Endodermal cell (in vitro differentiated cells): Measurements from ENCODE around the gene KIF9. TPM values are rescaled to one million over a fixed set of nuclear protein-coding genes. Genes with fewer than 3 reads are reported as not detected.
A peak's percentile ranks its signal among the peaks of the same experiment; 100 is the strongest.

Source experiments
- DNase-seq: peaks from one replicate; pipeline ENCODE4 v3.0.0-alpha.2; 2017
- H3K27ac ChIP-seq: 2 replicates; pipeline ENCODE4 v1.5.1; 2013; ENCODE audit warnings: mild to moderate bottlenecking, low read depth, low read length, moderate library complexity
- H3K27me3 ChIP-seq: 2 replicates; pipeline ENCODE4 v1.6.1; 2013; ENCODE audit warnings: mild to moderate bottlenecking, low read length, moderate library complexity; ENCODE audit not compliant: insufficient read depth, control insufficient read depth, poor library complexity, severe bottlenecking
- H3K36me3 ChIP-seq: 2 replicates; pipeline ENCODE4 v1.7.0; 2013; ENCODE audit warnings: mild to moderate bottlenecking, low read length, moderate library complexity; ENCODE audit not compliant: control insufficient read depth, insufficient read depth
- H3K4me1 ChIP-seq: one replicate; pipeline ENCODE4 v1.7.0; 2013; ENCODE audit warnings: low read length; ENCODE audit not compliant: control insufficient read depth, insufficient read depth
- H3K4me3 ChIP-seq: 2 replicates; pipeline ENCODE4 v1.5.1; 2013; ENCODE audit warnings: mild to moderate bottlenecking, low read length, moderate library complexity
- H3K9ac ChIP-seq: 2 replicates; pipeline ENCODE4 v1.6.1; 2013; ENCODE audit warnings: mild to moderate bottlenecking, low read length, moderate library complexity; ENCODE audit not compliant: poor library complexity, severe bottlenecking; ENCODE audit errors: extremely low read depth
- H3K9me3 ChIP-seq: 2 replicates; pipeline ENCODE4 v1.6.1; 2013; ENCODE audit warnings: mild to moderate bottlenecking, low read length, moderate library complexity; ENCODE audit not compliant: control insufficient read depth
- H3K27ac Mint-ChIP-seq: 2 replicates; pipeline ENCODE4 v1.8.0; 2020; ENCODE audit warnings: mixed read lengths
- H3K27me3 Mint-ChIP-seq: 2 replicates; pipeline ENCODE4 v1.8.0; 2021; ENCODE audit warnings: mild to moderate bottlenecking, mixed read lengths; ENCODE audit not compliant: insufficient read depth
- H3K36me3 Mint-ChIP-seq: 2 replicates; pipeline ENCODE4 v1.8.0; 2020; ENCODE audit warnings: low read depth, mixed read lengths
- H3K4me1 Mint-ChIP-seq: 2 replicates; pipeline ENCODE4 v1.8.0; 2020; ENCODE audit warnings: mixed read lengths
- H3K4me3 Mint-ChIP-seq: 2 replicates; pipeline ENCODE4 v1.8.0; 2020; ENCODE audit warnings: mild to moderate bottlenecking, moderate library complexity, mixed read lengths
- H3K9me3 Mint-ChIP-seq: 2 replicates; pipeline ENCODE4 v1.8.0; 2020; ENCODE audit warnings: mild to moderate bottlenecking, mixed read lengths
- WGBS, 2 experiments: methylation state at CpG; one replicate each; pipeline versions ENCODE4 v1.1.5 to v1.1.7; 2013; ENCODE audit warnings: missing lambda C conversion rate in 2 of 2, mixed read lengths in 1 of 2; ENCODE audit not compliant: insufficient coverage in 1 of 2, insufficient read length in 1 of 2; 5-methylcytosine and 5-hydroxymethylcytosine counted together
- total RNA-seq, 2 donors: library from RNA; stranded (reverse); fragmentation: NEBNext Ultra II Directional in 1 of 2; extraction: Animal tissue kit (Norgen Biotek cat#: 25700) in 1 of 2; gene quantifications; 2 replicates in 1 of 2; 3 replicates in 1 of 2; pipeline ENCODE4 v1.2.1, GENCODE V29; 2021
- TF ChIP-seq, protein P1 (sequence below): fragments of 200-600 bp; sonication (generic); conservative IDR thresholded peaks from 2 replicates; pipeline ENCODE4 v1.5.0; 2021; ENCODE audit warnings: antibody characterized with exemption, mild to moderate bottlenecking

Gene KIF9
- total RNA-seq, 2 donors from 2014 or later: 9.9 TPM

DNA sequence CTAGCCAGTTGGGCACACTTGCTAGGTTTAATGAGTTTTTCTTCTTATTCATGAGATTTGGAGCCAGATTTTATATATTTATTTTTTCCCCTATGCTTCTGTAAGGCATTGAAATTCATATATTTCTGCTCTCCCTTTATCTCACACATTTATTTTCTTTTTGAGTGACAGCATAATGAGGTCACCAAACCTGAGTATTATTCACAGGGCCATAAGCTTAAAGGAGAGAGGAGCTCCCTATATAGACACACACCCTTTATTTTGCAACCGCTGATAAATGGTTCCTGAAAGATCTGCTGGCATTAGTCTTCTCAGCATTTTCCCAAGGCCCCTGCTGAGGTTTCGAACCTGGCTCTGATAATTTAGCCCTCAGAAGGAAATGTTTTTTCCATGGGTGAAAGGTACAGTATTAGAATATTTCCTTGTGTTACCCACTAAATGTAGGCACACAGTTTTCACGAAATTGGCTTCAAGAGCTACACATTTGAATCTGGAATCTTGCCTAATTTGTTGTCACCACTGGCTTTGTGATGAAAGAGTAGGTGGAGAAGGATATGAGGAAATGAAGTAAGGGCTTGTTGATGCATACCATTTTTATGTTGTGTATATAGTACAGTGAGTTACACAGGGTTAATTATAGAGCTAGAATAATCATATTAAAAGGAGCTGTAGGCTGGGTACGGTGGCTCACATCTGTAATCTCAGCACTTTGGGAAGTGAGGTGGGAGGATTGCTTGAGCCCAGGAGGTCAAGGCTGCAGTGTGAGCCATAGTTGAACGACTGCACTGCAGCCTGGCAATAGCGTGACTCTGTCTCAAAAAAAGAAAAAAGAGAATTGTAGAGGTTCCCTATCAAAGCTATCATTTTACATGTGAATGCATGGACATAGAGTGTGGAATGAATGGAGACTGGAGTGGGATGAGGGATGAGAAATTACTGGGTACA lies 6.6 kb upstream of the KIF9 start:
- H3K4me3 ChIP-seq: no peak overlapping the region
- no peaks in the 10 kb centered on the region for H3K9me3 ChIP-seq
- Mint-ChIP-seq H3K27ac (no peak overlapping the region), H3K4me1 (no peaks in the 10 kb centered on the region), H3K9me3 (no peaks in the 10 kb centered on the region), H3K4me3 (no peak overlapping the region), H3K27me3 (no peaks in the 10 kb centered on the region), H3K36me3 (peaks cover 14% of the 10 kb centered on the region)
- TF ChIP-seq, protein P1, sequence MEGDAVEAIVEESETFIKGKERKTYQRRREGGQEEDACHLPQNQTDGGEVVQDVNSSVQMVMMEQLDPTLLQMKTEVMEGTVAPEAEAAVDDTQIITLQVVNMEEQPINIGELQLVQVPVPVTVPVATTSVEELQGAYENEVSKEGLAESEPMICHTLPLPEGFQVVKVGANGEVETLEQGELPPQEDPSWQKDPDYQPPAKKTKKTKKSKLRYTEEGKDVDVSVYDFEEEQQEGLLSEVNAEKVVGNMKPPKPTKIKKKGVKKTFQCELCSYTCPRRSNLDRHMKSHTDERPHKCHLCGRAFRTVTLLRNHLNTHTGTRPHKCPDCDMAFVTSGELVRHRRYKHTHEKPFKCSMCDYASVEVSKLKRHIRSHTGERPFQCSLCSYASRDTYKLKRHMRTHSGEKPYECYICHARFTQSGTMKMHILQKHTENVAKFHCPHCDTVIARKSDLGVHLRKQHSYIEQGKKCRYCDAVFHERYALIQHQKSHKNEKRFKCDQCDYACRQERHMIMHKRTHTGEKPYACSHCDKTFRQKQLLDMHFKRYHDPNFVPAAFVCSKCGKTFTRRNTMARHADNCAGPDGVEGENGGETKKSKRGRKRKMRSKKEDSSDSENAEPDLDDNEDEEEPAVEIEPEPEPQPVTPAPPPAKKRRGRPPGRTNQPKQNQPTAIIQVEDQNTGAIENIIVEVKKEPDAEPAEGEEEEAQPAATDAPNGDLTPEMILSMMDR: no peak
- no peaks in the 10 kb centered on the region for H3K4me1 ChIP-seq
- H3K36me3 ChIP-seq: peaks cover 52% of the 10 kb centered on the region
- H3K9ac ChIP-seq: no peak overlapping the region
- H3K27me3 ChIP-seq: no peaks in the 10 kb centered on the region
- 82% methylated on average over 6 of the region's 6 CpGs for WGBS, 2 experiments
- no peak overlapping the region for H3K27ac ChIP-seq
- DNase-seq: no peak

DNA sequence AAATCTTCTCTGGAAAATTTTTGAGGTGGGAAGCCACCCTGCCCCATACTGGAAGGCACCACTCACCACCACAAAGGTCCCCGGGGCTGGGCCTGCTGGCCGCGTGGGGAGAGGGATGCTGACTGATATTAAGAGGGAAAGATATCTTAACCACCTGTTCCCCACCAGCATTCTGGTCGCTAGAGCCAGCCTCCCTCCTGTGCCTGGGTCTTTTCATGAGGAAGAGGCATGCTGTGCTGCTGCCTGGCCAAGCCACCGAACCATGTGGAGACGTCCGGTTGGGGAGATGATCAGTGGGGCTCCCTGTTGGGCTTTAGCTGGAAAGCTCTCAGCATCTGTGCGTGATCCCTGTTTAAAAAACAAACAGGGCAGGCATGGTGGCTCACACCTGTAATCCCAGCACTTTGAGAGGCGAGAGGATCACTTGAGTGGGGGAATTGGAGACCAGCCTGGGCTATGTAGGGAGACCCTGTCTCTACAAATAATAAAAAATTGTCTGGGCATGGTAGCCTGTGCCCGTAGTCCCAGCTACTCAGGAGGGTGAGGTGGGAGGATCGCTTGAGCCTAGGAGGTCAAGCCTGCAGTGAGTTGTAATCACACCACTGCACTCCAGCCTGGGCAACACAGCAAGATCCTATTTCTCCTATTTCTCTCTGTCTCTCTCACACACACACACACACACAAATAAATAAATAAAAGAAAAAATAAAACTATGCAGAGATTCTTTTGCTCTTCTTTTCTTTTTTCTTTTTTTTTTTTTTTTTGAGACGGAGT lies 1.2 kb upstream of the KIF9 start:
- no peaks in the 10 kb centered on the region for H3K9me3 Mint-ChIP-seq
- H3K4me1 Mint-ChIP-seq: peaks cover 13% of the 10 kb centered on the region
- Histone ChIP-seq H3K36me3 (peaks cover 26% of the 10 kb centered on the region), H3K27ac (no peak overlapping the region), H3K9me3 (no peaks in the 10 kb centered on the region), H3K4me3 (peak overlapping the region; percentile 99), H3K9ac (peak overlapping the region; percentile 97), H3K27me3 (no peaks in the 10 kb centered on the region), H3K4me1 (no peaks in the 10 kb centered on the region)
- H3K36me3 Mint-ChIP-seq: peaks cover 4% of the 10 kb centered on the region
- H3K27me3 Mint-ChIP-seq: no peaks in the 10 kb centered on the region
- TF ChIP-seq, protein P1: no peak
- 41 to 49% methylated on average over 5 to 12 of the region's 12 CpGs for WGBS, 2 experiments
- peak overlapping the region; percentile 99 for H3K27ac Mint-ChIP-seq
- peak overlapping the region; percentile 95 for H3K4me3 Mint-ChIP-seq
- peak; percentile 78 for DNase-seq

DNA sequence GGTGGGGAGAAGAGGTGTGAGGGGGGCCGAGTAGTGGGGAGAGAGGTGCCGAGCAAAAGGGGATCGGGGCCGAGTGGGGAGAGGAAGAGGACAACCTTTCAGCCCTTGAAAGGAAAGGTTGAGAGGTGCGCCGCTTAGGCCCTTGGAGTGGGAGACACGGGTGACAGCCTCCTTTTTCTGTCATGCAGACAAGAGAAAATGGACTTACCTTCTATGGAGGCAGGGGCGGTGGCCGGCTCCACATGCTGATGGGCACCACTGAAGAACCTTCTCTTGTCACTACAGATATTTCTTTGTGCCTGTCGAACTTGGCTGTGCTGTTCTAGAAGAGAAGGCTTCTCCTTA lies 566 bp upstream of the KIF9 start:
- Mint-ChIP-seq H3K4me3 (peak overlapping the region; percentile 95), H3K36me3 (peaks cover 1% of the 10 kb centered on the region), H3K27me3 (no peaks in the 10 kb centered on the region), H3K27ac (peak overlapping the region; percentile 99), H3K9me3 (no peaks in the 10 kb centered on the region), H3K4me1 (peaks cover 13% of the 10 kb centered on the region)
- TF ChIP-seq, protein P1: no peak
- Histone ChIP-seq H3K9ac (peak overlapping the region; percentile 97), H3K27me3 (no peaks in the 10 kb centered on the region), H3K27ac (peak overlapping the region; percentile 97), H3K36me3 (peaks cover 20% of the 10 kb centered on the region), H3K4me1 (no peaks in the 10 kb centered on the region), H3K9me3 (no peaks in the 10 kb centered on the region), H3K4me3 (peak overlapping the region; percentile 99)
- 0 to 3% methylated on average over 6 to 10 of the region's 10 CpGs for WGBS, 2 experiments
- DNase-seq: no peak
